GM18526 (cell line): ENCODE results near the gene GALNT10.

ENCODE experiments used
- POLR2A ChIP-seq: IDR thresholded peaks from 3 replicates; pipeline ENCODE4 v1.6.1; 2011; ENCODE audit not compliant: insufficient read length; ENCODE audit errors: extremely low read depth

GALNT10 gene

GRCh38 chr5:154344461-154344860 lies 153.9 kb downstream of the GALNT10 start:
- no peak for TF ChIP-seq POLR2A

DNA sequence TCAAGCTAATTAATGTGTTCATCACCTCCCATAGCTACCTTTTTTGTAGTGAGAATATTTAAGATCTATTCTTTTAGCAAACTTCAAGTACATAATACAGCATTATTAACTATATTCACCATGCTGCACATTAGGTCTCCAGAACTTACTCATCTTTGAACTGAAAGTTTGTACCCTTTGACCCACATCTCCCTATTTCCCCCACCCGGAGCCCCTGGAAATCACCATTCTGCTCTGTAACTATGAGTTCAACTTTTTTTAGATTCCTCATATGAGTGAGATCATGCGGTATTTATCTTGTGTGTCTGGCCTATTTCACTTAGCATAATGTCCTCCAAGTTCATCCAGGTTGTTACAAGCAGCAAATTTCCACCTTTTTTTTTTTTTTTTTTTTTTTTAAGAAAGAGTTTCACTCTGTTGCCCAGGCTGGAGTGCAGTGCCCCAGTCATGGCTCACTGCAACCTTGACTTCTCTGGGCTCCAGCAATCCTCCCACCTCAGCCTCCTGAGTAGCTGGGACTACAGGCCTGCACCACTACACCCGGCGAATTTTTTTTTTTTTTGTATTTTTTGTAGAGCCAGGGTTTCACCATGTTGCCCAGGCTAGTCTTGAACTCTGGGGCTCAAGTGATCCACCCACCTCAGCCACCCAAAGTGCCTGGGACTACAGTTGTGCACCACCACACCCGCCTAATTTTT lies 154.9 kb downstream of the GALNT10 start:
- TF ChIP-seq POLR2A, result no peak

DNA sequence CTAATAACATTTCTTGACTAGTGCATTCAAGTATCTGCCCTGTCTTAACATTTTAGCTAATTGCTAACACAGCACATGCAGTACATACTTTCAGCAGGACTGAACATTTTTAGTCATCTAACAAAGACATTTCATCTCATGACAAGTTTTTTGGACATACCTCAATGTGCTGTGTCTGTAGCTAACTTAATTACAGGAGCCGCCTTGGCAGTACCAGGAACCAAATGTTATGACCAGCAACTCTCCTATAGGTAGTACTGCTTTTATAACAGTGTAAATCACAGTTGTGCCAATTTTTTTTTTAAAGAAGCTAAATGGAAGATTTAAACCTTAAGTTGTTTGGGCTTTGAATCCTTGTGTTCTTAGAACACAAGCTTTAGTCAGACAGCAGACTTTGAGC lies 155.9 kb downstream of the GALNT10 start:
- TF ChIP-seq POLR2A, result no peak

DNA sequence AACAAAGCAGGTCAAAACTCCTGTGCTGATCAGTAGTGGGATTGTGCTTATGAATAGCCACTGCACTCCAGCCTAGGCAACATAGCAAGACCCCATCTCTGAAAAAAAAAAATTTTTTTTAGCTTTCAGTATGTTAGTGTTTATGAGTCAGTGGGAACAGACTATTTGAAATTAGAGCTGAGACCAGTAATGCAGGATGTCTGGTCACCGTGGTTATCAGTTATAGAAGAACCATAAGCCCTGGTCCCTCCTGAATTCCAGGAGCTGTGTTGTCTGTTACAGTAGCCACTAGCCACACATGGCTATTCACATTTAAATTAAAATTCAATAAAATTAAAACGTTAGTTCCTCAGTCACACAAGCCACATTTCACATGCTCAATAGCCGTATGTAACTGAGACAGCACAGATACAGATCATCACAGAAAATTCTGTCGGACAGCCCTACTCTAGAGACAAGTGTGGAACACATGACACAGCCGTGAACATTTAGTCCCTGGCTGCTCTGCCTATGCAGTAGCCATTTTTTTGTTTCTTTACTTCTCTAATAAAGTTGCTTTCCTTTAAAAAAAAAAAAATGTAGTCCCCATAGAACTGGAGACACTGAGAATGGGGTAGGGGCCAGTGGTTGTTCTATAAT lies 159.2 kb downstream of the GALNT10 start:
- no peak for TF ChIP-seq POLR2A

DNA sequence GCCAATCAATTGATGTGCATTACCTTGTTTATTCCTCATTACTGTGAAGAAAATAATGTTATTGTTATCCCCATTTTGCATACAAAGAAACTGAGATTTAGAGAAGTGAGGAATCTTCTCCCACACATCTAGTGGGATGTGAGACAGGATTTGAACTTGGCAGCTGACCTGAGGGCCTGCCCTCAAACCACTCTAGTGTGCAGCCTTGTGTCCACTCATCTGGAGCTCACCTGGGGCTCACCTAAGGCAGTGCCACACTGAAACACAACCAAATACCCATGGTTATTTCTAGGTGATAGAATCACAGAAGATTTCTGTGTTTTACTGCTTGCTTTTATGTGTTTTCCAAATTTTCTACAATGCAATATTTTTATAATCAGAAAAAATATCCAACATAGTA lies 160.6 kb downstream of the GALNT10 start:
- no peak for TF ChIP-seq POLR2A

DNA sequence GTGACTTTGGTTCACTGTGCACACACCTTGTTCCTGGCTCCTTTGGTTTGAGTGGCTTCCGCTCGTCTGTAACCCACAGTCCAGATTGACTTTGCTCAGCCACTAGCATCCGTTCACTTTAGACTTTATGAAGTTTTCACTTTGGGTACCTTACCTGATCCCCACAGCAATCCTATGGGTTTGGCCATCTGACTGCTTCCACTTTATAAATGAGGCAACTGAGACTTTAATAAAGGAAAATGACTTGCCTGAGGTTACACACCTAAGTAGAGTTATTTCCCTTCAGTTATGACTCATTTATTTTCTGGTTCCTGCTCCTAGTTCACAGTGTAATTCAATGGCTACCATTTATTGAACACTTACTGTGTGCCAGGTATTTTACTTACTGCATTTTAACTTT lies 161.0 kb downstream of the GALNT10 start:
- no peak for TF ChIP-seq POLR2A

GRCh38 chr5:154352960-154353548 lies 162.5 kb downstream of the GALNT10 start:
- TF ChIP-seq POLR2A, result no peak

DNA sequence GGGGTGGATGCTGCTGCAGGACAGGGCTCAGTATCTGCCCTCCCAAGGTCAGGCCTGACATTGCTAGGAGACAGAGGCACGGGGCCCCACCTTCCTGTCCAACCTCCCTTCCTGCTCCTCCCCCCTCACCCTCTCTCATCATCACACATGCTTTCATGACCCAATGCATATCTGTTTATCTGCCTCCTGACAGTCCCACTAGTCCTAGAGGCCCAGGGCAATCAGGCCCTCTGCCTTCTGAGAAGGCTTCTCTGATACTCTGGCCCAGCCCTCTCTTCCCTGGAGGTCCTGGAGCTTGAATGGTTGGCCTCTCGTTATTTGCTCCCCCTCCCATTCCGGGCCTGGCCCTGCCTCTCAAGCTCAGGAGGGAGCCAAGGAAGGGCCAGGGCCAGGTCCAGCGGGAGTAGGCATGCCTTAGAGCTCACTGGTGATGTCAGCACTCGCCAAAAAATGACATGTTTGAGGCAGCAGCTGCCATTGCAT lies 164.6 kb downstream of the GALNT10 start:
- no peak for TF ChIP-seq POLR2A

DNA sequence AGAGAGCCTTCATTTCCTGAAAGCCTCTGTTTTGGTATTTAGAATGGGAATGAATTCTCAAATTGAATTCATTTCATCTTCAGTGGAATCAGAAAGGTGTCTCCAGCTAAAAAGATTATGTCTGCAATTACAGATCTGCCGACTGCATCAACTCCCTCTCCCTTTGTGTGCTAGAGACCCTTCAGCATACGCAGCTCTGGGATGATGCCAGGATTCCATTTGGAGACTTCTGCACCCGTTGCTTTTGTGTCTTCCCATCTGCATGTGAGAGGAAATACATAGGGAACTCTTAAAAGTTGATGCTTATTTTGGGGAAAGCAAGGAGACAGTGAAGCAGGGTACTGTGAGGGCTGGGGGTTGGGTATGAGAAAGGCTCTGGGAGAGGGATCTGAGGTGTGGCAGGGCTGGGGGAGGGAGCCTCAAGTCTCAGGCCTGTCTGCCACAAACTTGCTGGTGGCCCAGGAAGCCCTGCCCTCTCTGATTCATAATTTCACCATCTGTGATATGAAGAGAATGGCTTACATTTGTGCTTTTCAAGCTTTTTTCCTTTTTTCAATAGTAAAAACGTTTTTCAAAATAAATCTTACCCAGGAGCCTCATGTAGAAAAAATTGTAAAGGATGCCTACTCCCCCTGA lies 165.6 kb downstream of the GALNT10 start:
- TF ChIP-seq POLR2A, result no peak

DNA sequence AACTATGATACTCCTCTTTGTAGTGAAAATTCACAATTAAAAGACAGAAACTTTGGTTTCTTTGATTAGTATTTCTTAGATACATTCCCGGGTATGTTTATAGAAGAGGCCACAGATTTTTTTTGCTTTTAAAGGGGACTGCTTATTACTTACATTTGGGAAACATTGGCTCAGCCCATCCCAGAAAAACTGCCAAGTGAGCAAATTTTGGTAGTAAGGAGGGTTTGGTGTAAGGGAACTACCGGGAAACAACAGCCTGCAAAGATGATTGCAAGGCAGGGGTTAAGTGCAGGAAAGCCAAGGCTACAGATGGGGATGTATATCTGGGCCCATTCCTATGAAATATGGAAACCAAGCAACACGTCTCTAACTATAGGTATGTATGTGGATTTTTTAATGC lies 166.4 kb downstream of the GALNT10 start:
- TF ChIP-seq POLR2A, result no peak

- no peak for TF ChIP-seq POLR2A
These were observed 168.1 kb downstream of the GALNT10 start for GRCh38 chr5:154358516-154359220.

GRCh38 chr5:154359221-154359573 lies 168.7 kb downstream of the GALNT10 start:
- TF ChIP-seq POLR2A, result no peak

DNA sequence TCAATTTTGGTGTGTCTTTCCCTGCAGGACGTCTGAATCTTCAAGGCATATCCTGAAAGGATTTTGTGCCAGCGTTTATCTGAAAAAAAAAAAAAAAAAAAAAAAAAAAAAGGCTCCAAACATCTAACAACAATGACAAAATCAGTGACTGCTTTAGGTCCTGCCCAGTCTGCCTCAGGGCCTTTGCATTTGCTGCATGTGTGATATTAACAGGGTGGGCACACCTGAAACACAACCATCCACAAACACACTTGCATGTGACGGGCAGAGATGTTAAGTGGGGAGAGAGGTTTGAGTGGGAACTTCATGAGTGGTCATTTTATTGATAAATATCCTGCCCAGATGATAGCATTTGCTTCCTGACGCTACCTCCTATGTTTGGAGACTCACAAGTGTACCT lies 172.9 kb downstream of the GALNT10 start:
- no peak for TF ChIP-seq POLR2A

- no peak for TF ChIP-seq POLR2A
These were observed 174.2 kb downstream of the GALNT10 start for GRCh38 chr5:154364771-154365170.

- TF ChIP-seq POLR2A, result no peak
These were observed 175.3 kb downstream of the GALNT10 start for GRCh38 chr5:154365823-154366222.

- no peak for TF ChIP-seq POLR2A
These were observed 175.8 kb downstream of the GALNT10 start for GRCh38 chr5:154366353-154366752.

DNA sequence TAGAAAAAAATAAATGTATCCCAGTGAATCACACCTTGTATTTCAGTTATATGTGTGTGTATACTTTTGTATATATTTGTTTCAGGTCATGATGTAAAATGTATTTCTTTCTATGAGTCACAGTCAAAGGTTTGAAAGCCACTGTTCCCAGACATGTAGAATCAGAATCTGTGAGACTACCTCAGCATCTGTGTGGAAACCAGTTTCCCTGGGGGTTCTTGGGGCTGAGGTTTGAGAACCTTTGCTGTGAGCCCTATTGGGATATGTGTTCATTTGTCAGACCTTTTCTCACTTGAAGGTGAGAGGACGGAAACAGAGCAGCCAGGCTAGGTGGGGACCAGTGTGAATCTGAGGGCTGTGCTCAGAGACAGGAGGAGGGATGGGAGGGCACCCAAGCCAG lies 176.6 kb downstream of the GALNT10 start:
- TF ChIP-seq POLR2A, result no peak
